HG03139 (cell line): ENCODE data around the gene R3HDML.
"Not testable (repeated sequence)": the region's sequence is repeated elsewhere in the genome, so short reads cannot be mapped to it uniquely, and the experiment has no call there.

Source experiments
- ATAC-seq: cut with Tn5 transposase; IDR thresholded peaks from one replicate; pipeline ENCODE4 v1.9.1; 2021; ENCODE audit not compliant: unreplicated experiment

Gene R3HDML

GRCh38 chr20:44336725-44337380, at the start of gene R3HDML:
Gene R3HDML (plus strand): TSS chr20:44337043. CDS start chr20:44337158, 115 bp downstream.
- ATAC-seq: no peak

- no peak for ATAC-seq
Observed at GRCh38 chr20:44287272-44288097, 49.4 kb upstream of the R3HDML start.

GRCh38 chr20:44288252-44288651, 48.6 kb upstream of the R3HDML start:
- ATAC-seq: no peak

GRCh38 chr20:44291754-44292153, 45.1 kb upstream of the R3HDML start:
- ATAC-seq: no peak

- ATAC-seq: no peak
Observed at GRCh38 chr20:44296011-44296410, 40.8 kb upstream of the R3HDML start.

- ATAC-seq: no peak
Observed at GRCh38 chr20:44297721-44298120, 39.1 kb upstream of the R3HDML start.

GRCh38 chr20:44299011-44299535, 37.8 kb upstream of the R3HDML start:
- not testable (repeated sequence) for ATAC-seq

- no peak for ATAC-seq
Observed at GRCh38 chr20:44301285-44301684, 35.6 kb upstream of the R3HDML start.

GRCh38 chr20:44302026-44302669, 34.7 kb upstream of the R3HDML start:
- no peak for ATAC-seq

- no peak for ATAC-seq
Observed at GRCh38 chr20:44302736-44303135, 34.1 kb upstream of the R3HDML start.

GRCh38 chr20:44304383-44304782, 32.5 kb upstream of the R3HDML start:
- ATAC-seq: no peak

- ATAC-seq: no peak
Observed at GRCh38 chr20:44306927-44307326, 29.9 kb upstream of the R3HDML start.

GRCh38 chr20:44309763-44310663, 26.8 kb upstream of the R3HDML start:
- peak; percentile 8 for ATAC-seq

- ATAC-seq: peak; percentile 84
Observed at GRCh38 chr20:44310664-44311639, 25.9 kb upstream of the R3HDML start, which contains the start of gene FITM2. Gene FITM2 (minus strand): TSS chr20:44311202. CDS start chr20:44311148, 54 bp downstream.

- ATAC-seq: no peak
Observed at GRCh38 chr20:44314870-44315269, 22.0 kb upstream of the R3HDML start.

GRCh38 chr20:44319839-44320422, 16.9 kb upstream of the R3HDML start:
- ATAC-seq: no peak

- ATAC-seq: no peak
Observed at GRCh38 chr20:44324343-44324742, 12.5 kb upstream of the R3HDML start.

- no peak for ATAC-seq
Observed at GRCh38 chr20:44326391-44327159, 10.3 kb upstream of the R3HDML start.
